GM20000 (cell line): Measurements from ENCODE around the gene NUP62.
"Not testable (repeated sequence)": the region's sequence is repeated elsewhere in the genome, so short reads cannot be mapped to it uniquely, and the experiment has no call there.

Source experiments
- DNase-seq: peaks from one replicate; pipeline ENCODE4 v3.0.0; 2012; ENCODE audit warnings: low spot score
- CTCF ChIP-seq: IDR thresholded peaks from 2 replicates; pipeline ENCODE4 v1.5.1; 2012; ENCODE audit warnings: mild to moderate bottlenecking, control low read depth; ENCODE audit errors: extremely low read depth, missing control alignments

Gene NUP62

GRCh38 chr19:49929611-49930482 lies 543 bp upstream of the NUP62 start:
- no peak for TF ChIP-seq CTCF
- peak; percentile 95 for DNase-seq

GRCh38 chr19:49927526-49928264 lies 1.6 kb downstream of the NUP62 start:
- TF ChIP-seq CTCF, result no peak
- DNase-seq, result no peak

- no peak for TF ChIP-seq CTCF
- DNase-seq, result no peak
Measured at GRCh38 chr19:49926515-49926914, 2.8 kb downstream of the NUP62 start.

GRCh38 chr19:49925486-49925885 lies 3.8 kb downstream of the NUP62 start:
- no peak for DNase-seq
- TF ChIP-seq CTCF, result no peak

- not testable (repeated sequence) for DNase-seq
Measured at GRCh38 chr19:49924881-49925210, 4.5 kb downstream of the NUP62 start.

- no peak for TF ChIP-seq CTCF
- DNase-seq, result no peak
Measured at GRCh38 chr19:49924004-49924880, 5.1 kb downstream of the NUP62 start.

- no peak for DNase-seq
- TF ChIP-seq CTCF, result no peak
Measured at GRCh38 chr19:49923055-49924003, 6.0 kb downstream of the NUP62 start.
